ENCODE results near the gene TSR2. TPM values are rescaled to one million over a fixed set of nuclear protein-coding genes. Genes with fewer than 3 reads are reported as not detected.

Gene TSR2
- total RNA-seq, 1 donor from 2014 or later = 40.6 TPM

DNA sequence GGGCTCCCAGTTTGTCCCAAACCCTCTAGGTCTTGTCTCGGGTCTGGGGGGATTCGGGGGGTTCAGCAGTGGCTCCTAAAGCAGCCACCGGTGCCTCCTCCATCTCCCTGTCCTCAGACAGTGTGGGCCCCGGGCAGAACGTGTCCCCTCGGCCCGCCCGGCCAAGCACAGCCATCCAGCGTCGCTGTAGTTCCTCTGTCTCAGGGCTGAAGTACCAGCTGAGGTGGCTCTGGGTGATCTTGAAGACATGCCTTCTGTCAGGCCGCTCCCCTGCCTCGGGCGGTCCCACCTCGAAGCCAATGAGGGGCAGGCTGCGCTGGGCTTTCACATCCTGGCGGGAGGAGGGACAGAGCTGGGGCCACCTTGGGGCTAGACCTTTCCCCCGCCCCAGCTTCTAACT is 5.9 kb downstream of the TSR2 start:
- intact Hi-C loops (cut with micrococcal nuclease) = no loop called here
- H3K36me3 ChIP-seq = peaks cover 10% of the 10 kb centered on the region

DNA sequence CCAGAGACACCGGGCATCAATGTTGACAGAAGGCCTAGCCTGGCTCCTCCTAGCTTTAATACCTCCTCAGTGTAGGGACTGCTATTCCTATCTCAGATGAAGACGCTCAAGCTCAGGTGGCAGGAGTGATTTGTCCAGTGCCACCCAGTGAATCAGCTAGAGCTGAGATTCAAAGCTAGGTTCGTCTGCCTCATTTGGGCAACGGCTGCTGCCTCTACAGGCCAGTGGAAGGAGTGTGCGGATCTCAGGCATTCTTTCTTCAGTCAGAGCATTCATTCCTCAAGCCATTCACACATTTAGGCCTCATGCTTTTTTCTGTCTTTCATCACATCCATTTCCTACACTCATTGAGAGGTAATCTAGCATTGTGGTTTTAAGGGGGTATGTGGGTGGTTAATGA is 7.3 kb downstream of the TSR2 start:
- no peaks in the 10 kb centered on the region for H3K27me3 ChIP-seq (ENCODE audit: low read depth)
- intact Hi-C loops (cut with micrococcal nuclease) = no loop called here
- H3K36me3 ChIP-seq = peaks cover 10% of the 10 kb centered on the region
- no peaks in the 10 kb centered on the region for H3K9me3 ChIP-seq (replicated peaks)
- TF ChIP-seq, protein P1, sequence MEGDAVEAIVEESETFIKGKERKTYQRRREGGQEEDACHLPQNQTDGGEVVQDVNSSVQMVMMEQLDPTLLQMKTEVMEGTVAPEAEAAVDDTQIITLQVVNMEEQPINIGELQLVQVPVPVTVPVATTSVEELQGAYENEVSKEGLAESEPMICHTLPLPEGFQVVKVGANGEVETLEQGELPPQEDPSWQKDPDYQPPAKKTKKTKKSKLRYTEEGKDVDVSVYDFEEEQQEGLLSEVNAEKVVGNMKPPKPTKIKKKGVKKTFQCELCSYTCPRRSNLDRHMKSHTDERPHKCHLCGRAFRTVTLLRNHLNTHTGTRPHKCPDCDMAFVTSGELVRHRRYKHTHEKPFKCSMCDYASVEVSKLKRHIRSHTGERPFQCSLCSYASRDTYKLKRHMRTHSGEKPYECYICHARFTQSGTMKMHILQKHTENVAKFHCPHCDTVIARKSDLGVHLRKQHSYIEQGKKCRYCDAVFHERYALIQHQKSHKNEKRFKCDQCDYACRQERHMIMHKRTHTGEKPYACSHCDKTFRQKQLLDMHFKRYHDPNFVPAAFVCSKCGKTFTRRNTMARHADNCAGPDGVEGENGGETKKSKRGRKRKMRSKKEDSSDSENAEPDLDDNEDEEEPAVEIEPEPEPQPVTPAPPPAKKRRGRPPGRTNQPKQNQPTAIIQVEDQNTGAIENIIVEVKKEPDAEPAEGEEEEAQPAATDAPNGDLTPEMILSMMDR (IDR thresholded peaks at IDR 0.05; ENCODE audit: borderline replicate concordance) = no peak
- no peak for DNase-seq
- peaks cover 1% of the 10 kb centered on the region for H3K4me1 ChIP-seq
- no peak overlapping the region for H3K4me3 ChIP-seq
- H3K27ac ChIP-seq (replicated peaks) = no peak overlapping the region

More for the DNA sequence above, 5.9 kb downstream of the TSR2 start:
- H3K4me1 ChIP-seq = peaks cover 14% of the 10 kb centered on the region
- H3K4me3 ChIP-seq = no peak overlapping the region
- no peaks in the 10 kb centered on the region for H3K9me3 ChIP-seq (replicated peaks)
- H3K27me3 ChIP-seq (ENCODE audit: low read depth) = no peaks in the 10 kb centered on the region
- no peak for DNase-seq
- TF ChIP-seq, protein P1 (IDR thresholded peaks at IDR 0.05; ENCODE audit: borderline replicate concordance) = no peak
- H3K27ac ChIP-seq (replicated peaks) = no peak overlapping the region

DNA sequence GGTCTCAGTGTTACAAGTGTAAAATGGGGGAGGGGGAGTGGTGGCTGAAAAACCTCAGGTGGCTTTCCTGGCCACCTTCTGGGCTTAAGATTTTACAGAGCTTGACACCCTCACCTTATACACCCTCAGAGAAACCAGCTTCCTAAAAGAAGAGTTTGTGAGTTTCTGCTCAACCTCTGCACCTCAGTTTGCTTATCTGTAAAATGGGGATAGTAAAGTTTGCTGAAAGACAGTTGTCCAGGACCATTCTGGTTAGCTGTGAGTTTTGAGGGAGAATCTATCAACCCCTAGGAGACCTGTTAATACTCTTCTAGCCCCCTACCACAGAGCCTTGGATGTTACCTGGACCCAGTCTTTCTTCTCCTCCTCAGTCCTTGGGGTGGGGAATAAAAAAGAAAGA is 9.7 kb downstream of the TSR2 start:
- TF ChIP-seq, protein P1 (IDR thresholded peaks at IDR 0.05; ENCODE audit: borderline replicate concordance) = no peak
- no peak for DNase-seq
- Histone ChIP-seq H3K4me3 (no peak overlapping the region), H3K36me3 (peaks cover 10% of the 10 kb centered on the region), H3K4me1 (no peaks in the 10 kb centered on the region), H3K27ac (replicated peaks) (no peak overlapping the region), H3K9me3 (replicated peaks) (no peaks in the 10 kb centered on the region), H3K27me3 (ENCODE audit: low read depth) (no peaks in the 10 kb centered on the region)
- intact Hi-C loops (cut with micrococcal nuclease) = no loop called here

DNA sequence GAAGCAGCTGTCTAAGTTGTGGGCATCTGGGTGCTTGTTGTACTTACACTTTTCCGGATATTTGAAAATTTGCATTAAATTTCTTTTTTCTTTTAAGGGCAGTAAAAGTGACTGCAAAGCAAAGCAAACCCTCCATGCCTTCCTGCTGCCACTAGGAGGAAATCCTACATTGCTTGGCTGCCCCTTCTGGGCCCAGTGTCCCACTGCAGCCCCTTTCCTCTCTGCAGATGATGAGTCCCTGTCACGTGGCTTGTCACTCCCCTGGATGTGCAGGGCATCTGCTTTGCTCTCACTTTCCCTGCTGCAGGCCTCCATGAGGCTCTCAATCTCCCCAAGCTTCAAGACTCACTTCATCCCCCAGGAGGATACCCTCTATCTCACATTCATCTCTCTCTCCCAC is 12.7 kb downstream of the TSR2 start:
- TF ChIP-seq, protein P1 (IDR thresholded peaks at IDR 0.05; ENCODE audit: borderline replicate concordance) = no peak
- Histone ChIP-seq H3K4me3 (no peak overlapping the region), H3K9me3 (replicated peaks) (no peaks in the 10 kb centered on the region), H3K27ac (replicated peaks) (no peak overlapping the region), H3K4me1 (no peaks in the 10 kb centered on the region), H3K27me3 (ENCODE audit: low read depth) (no peaks in the 10 kb centered on the region), H3K36me3 (peaks cover 17% of the 10 kb centered on the region)
- intact Hi-C loops (cut with micrococcal nuclease) = no loop called here
- DNase-seq = no peak

DNA sequence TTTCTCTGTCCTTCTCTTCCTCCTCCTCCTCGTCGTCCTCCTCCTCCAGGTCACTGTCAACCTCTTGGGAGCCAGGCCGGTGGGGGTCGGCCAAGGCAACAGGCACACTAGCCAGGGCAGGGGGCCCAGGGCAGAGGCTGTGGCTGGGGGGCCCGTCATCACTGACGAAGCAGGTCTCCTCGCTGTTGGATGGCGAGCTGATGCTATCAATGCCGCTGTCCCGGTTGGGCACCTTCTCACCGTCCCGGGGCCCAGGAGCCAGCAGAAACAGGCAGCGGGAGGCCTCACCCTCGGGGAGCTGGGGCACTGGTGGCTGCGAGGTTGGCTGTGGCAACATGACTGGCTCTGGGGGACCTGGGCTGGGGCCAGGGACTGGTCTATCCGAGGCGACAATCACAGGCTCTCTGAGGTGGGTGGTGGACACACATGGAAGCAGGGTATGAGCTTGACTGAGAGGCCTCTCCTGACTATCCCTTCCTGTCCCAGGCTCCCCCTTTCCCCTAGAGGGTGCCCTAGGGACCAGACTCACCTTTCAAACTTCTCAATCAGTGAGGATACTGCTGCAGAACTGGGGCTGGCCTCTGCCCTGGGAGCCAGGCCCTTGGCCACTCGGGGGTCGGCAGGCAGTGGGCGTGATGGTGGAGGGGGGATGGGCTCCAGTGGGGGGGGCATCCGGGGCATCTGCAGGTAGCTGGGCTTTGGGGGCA is 30.0 kb downstream of the TSR2 start:
- Histone ChIP-seq H3K4me1 (peaks cover 8% of the 10 kb centered on the region), H3K4me3 (no peak overlapping the region), H3K27me3 (ENCODE audit: low read depth) (no peaks in the 10 kb centered on the region), H3K27ac (replicated peaks) (no peak overlapping the region), H3K36me3 (peaks cover 10% of the 10 kb centered on the region), H3K9me3 (replicated peaks) (no peaks in the 10 kb centered on the region)
- DNase-seq = no peak
- intact Hi-C loops (cut with micrococcal nuclease) = no loop called here
- TF ChIP-seq, protein P1 (IDR thresholded peaks at IDR 0.05; ENCODE audit: borderline replicate concordance) = no peak
